HK-2 (cell line): ENCODE data around the gene NRCAM.

Experiments used
- DNase-seq: peaks from one replicate; pipeline ENCODE4 v3.0.0-alpha.2; 2018; ENCODE audit not compliant: unreplicated experiment

The NRCAM gene

GRCh38 chr7:108459922-108460551 is 3.8 kb upstream of the NRCAM start:
- no peak for DNase-seq

GRCh38 chr7:108457871-108458270 is 1.6 kb upstream of the NRCAM start:
- no peak for DNase-seq

GRCh38 chr7:108456845-108457540 is 757 bp upstream of the NRCAM start:
- no peak for DNase-seq

GRCh38 chr7:108455551-108455997 is 662 bp downstream of the NRCAM start:
- no peak for DNase-seq

GRCh38 chr7:108454674-108455550 is 1.3 kb downstream of the NRCAM start:
- DNase-seq = peak; percentile 46

- no peak for DNase-seq
These were observed 1.9 kb downstream of the NRCAM start for GRCh38 chr7:108454317-108454673.

GRCh38 chr7:108453320-108453719 is 2.9 kb downstream of the NRCAM start:
- no peak for DNase-seq

GRCh38 chr7:108452707-108453106 is 3.5 kb downstream of the NRCAM start:
- no peak for DNase-seq

GRCh38 chr7:108451296-108451848 is 4.9 kb downstream of the NRCAM start:
- DNase-seq = no peak

- no peak for DNase-seq
These were observed 6.1 kb downstream of the NRCAM start for GRCh38 chr7:108450160-108450559.

GRCh38 chr7:108449521-108449920 is 6.7 kb downstream of the NRCAM start:
- DNase-seq = no peak

- no peak for DNase-seq
These were observed 7.4 kb downstream of the NRCAM start for GRCh38 chr7:108448584-108449505.

GRCh38 chr7:108442039-108442568 is 14.1 kb downstream of the NRCAM start:
- DNase-seq = peak; percentile 54

- no peak for DNase-seq
These were observed 14.8 kb downstream of the NRCAM start for GRCh38 chr7:108441392-108441955.

GRCh38 chr7:108440613-108441012 is 15.6 kb downstream of the NRCAM start:
- DNase-seq = no peak

- DNase-seq = no peak
These were observed 19.3 kb downstream of the NRCAM start for GRCh38 chr7:108436906-108437305.

GRCh38 chr7:108434010-108434409 is 22.2 kb downstream of the NRCAM start:
- DNase-seq = no peak

GRCh38 chr7:108431099-108431498 is 25.1 kb downstream of the NRCAM start:
- no peak for DNase-seq

- DNase-seq = no peak
These were observed 25.6 kb downstream of the NRCAM start for GRCh38 chr7:108430664-108431063.

GRCh38 chr7:108427766-108428165 is 28.5 kb downstream of the NRCAM start:
- no peak for DNase-seq
